GM12874 (cell line): ENCODE measurements around the gene UQCC2.

ENCODE experiments used
- TF ChIP-seq, protein P1 (sequence below): IDR thresholded peaks from 2 replicates; pipeline ENCODE4 v1.5.1; 2011; ENCODE audit warnings: low read depth, mild to moderate bottlenecking, control low read depth, low read length, moderate library complexity; ENCODE audit not compliant: insufficient read depth

UQCC2 gene

DNA sequence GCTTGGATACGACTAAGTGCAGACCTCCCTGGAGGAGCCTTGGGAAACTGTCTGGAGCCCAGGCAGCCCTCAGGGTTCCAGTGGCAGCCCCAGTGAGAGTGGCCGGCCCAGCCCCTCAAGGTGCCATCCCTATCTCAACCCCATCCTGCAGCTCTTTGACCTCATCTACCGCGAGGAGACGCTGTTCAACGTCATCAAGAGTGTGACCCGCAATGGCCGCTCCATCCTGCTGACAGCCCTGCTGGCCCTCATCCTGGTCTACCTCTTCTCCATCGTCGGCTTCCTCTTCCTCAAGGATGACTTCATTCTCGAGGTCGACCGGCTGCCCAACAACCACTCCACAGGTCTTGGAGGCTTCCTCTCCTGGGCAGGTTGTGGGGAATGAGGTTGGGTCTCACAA lies 20.7 kb downstream of the UQCC2 start:
- TF ChIP-seq, protein P1, sequence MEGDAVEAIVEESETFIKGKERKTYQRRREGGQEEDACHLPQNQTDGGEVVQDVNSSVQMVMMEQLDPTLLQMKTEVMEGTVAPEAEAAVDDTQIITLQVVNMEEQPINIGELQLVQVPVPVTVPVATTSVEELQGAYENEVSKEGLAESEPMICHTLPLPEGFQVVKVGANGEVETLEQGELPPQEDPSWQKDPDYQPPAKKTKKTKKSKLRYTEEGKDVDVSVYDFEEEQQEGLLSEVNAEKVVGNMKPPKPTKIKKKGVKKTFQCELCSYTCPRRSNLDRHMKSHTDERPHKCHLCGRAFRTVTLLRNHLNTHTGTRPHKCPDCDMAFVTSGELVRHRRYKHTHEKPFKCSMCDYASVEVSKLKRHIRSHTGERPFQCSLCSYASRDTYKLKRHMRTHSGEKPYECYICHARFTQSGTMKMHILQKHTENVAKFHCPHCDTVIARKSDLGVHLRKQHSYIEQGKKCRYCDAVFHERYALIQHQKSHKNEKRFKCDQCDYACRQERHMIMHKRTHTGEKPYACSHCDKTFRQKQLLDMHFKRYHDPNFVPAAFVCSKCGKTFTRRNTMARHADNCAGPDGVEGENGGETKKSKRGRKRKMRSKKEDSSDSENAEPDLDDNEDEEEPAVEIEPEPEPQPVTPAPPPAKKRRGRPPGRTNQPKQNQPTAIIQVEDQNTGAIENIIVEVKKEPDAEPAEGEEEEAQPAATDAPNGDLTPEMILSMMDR: no peak

DNA sequence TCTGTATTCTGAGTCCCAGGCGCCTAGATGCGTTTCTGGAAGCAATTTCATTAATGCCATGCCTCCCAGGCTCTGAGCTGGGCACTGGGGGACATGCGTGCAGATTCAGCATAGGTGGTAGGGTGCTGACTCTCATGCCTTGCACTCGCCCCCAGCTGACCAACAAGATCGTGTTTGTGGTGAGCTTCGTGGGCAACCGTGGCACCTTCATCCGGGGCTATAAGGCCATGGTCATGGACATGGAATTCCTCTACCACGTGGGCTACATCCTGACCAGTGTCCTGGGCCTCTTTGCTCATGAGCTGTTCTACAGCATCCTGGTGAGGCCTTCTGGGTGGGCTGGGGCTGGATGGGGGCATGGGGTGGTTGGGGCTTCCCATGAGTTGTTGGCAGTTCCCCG lies 21.6 kb downstream of the UQCC2 start:
- TF ChIP-seq, protein P1: no peak

DNA sequence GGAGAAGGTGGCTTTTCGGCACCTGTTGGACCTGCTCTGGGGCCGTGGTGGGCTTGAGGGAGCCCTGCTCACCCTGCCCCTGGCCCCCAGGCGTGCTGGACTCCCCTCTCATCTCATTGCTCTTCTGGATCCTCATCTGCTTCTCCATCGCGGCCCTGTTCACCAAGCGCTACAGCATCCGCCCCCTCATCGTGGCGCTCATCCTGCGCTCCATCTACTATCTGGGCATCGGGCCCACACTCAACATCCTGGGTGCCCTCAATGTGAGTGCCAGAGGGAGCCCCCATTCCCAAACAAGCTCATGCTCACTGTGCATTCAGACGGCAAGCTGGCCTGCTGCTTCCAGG lies 22.4 kb downstream of the UQCC2 start:
- TF ChIP-seq, protein P1: no peak

DNA sequence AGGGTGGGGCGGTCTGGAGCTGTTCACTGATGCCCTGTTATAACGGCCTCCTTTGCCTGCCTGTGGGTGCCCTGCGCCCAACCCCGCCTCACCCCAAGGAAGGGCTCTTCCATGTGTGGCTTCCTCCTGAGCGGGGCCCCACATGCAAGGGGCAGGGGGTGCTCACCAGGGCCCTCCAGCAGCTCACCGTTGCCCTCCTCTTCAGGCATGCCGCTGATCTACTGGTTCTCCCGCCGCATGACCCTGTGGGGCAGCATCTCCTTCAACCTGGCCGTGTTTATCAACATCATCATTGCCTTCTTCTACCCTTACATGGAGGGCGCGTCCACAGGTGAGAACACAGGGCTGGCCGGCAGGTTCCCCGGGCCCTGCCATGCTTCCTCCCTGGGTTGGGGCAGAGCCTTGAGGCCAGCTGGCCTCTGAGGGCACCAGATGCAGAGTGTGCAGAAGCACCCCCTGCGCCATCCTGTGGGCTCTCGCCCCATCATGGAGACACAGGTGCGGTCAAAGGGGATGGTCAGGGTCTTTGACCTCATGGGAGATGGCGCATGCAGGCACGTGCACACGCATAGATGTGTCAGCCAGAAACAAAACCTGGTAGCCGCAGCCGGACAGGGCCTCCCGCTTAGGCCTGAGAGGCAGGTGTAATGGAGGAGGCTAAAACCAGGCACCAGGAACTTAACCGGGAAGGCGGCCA lies 22.9 kb downstream of the UQCC2 start:
- TF ChIP-seq, protein P1: no peak

DNA sequence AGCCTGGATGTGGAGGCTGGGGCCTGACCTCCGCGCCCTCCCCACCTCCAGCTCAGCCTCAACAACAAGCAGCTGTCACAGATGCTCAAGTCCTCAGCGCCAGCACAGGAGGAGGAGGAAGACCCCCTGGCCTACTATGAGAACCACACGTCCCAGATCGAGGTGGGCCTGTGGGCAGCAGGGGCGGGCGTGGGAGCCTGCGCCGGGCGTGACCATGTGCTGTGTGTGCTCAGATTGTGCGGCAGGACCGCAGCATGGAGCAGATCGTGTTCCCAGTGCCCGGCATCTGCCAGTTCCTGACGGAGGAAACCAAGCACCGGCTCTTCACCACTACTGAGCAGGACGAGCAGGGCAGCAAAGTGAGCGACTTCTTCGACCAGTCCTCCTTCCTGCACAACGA lies 23.5 kb downstream of the UQCC2 start:
- TF ChIP-seq, protein P1: no peak

DNA sequence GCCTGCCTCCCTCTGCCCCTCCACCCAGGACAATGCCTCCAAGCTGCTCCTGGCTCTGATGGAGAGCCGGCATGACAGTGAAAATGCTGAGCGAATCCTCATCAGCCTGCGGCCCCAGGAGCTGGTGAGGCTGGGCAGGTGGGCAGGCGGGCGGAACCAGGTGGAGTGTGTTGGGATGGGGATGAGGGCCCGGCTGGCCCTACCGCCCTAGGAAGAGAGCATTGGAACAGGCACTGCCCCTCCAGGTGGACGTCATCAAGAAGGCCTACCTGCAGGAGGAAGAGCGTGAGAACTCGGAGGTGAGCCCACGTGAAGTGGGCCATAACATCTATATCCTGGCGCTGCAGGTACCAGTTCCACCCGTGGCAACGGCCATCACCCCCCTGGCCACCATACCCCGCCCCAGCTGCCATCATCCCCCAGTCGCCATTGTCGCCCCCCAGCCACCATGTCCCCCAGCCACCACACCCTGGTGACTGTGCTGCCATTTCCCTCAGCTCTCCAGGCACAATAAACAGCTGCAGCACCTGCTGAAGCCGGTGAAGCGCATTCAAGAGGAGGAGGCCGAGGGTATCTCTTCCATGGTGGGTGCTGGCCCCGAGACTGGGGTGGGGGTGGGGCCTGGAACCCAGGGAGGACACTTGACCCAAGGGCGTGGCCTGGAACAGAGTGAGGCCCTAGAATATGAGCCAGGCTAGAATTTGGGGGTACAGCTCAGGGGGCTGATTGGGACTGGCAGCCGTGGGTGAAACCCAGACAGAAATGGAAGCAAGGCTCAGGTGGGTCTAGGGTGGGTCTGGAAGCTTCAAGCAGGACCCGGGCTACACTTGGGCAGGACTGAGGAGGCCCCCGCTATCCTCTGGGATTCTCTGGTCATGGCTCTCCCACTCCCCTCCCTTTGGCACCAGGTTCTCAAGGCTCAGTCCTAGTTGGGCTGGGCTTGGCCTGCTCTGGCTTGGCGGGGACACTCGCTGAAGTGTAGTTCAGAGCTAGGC lies 24.2 kb downstream of the UQCC2 start:
- TF ChIP-seq, protein P1: no peak

DNA sequence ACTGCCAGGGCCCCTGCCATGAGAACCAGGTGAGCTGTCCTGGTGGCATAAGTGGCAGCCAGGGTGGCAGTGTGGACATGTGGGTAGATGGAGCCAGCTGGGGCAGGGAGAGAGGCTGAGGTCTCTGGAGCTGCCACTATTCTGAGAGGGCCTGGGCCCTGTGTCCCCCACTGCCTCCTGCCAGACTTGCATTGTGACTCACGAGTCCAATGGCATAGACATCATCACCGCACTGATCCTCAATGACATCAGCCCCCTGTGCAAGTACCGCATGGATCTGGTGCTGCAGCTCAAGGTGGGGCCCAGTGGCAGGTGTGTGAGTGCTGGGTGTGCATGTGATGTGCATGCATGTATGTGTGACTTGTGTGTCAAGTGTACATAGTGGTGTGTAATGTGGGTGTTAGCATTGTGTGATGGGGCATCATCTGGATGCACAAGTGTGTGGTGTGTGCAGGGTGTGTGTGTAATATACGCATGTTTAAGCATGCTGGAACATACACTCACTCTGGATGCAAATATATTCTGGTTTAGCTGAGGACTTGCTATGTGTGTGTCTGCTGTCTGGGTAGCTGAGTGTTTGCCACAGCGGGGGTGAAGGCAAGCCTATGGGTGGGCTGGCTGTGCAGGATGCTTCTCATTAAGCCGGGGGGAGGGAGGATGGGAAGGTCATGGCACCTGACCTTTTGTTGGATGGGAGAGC lies 25.1 kb downstream of the UQCC2 start:
- TF ChIP-seq, protein P1: no peak
